ENCODE measurements around the gene MRPS22.

DNA sequence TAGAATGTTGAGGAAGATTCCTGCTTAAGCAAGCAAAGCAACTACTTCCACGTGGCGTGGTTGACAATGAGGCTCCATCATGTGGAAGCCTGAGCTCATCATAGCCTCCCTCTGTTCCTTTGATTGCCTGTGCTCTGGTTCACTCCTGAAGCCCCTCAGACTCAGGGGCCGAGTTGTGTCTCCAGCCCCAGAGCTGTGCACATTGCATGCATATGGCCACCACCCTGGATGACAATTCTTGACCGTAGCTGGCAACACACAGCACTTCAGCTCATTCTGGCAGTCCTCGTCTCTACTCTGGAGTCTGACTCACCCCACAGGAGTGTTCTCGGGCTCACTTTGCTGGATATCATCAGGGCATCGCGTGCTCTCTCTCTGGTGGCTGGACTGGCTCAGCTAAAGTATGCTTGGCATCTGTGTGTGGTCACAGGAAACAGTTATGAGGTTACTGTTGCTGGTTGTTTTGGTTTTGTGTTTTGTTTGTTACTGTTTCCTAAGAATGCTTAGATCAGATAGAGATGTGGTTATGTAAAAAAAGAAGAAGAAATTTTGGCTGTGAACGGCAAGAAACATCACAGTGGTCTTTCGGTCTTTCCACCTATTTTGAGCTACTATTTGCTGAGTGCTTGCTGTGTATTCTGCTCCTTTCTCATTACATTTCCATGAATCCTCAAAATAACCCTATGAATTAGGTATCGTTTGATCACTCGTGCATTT lies 41.6 kb upstream of the MRPS22 start:
- TF ChIP-seq, protein P1, sequence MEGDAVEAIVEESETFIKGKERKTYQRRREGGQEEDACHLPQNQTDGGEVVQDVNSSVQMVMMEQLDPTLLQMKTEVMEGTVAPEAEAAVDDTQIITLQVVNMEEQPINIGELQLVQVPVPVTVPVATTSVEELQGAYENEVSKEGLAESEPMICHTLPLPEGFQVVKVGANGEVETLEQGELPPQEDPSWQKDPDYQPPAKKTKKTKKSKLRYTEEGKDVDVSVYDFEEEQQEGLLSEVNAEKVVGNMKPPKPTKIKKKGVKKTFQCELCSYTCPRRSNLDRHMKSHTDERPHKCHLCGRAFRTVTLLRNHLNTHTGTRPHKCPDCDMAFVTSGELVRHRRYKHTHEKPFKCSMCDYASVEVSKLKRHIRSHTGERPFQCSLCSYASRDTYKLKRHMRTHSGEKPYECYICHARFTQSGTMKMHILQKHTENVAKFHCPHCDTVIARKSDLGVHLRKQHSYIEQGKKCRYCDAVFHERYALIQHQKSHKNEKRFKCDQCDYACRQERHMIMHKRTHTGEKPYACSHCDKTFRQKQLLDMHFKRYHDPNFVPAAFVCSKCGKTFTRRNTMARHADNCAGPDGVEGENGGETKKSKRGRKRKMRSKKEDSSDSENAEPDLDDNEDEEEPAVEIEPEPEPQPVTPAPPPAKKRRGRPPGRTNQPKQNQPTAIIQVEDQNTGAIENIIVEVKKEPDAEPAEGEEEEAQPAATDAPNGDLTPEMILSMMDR (IDR thresholded peaks at IDR 0.05), result no peak
- TF ChIP-seq POLR2A (IDR thresholded peaks at IDR 0.05), result no peak
